NCI-H128 (cell line): ENCODE data around the gene SNRNP70.
"Not testable (repeated sequence)": the region's sequence is repeated elsewhere in the genome, so short reads cannot be mapped to it uniquely, and the experiment has no call there.

Experiments
- DNase-seq: peaks from one replicate; lab custom pipeline; 2025; ENCODE audit not compliant: unreplicated experiment; lab: John Stamatoyannopoulos, UW

Gene SNRNP70

DNA sequence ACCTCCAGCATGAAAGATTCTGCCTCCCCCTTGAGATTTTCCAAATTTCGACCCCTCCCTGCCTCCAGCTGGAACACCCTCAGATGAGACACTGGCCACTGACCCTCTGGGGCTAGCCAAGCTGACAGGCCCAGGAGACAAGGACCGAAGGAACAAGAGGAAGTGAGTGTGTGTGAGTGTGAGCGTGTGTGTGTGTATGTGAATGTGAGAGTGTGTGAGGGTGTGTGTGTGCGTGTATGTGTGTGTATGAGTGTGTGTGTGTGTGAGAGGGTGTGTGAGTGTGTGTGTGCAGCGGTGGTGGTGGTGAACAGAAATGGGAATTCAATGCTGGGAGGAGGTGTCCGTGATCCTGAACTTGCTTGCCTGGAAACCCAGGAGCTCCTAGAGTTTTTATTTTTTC, 56.1 kb downstream of the SNRNP70 start:
- DNase-seq = no peak

DNA sequence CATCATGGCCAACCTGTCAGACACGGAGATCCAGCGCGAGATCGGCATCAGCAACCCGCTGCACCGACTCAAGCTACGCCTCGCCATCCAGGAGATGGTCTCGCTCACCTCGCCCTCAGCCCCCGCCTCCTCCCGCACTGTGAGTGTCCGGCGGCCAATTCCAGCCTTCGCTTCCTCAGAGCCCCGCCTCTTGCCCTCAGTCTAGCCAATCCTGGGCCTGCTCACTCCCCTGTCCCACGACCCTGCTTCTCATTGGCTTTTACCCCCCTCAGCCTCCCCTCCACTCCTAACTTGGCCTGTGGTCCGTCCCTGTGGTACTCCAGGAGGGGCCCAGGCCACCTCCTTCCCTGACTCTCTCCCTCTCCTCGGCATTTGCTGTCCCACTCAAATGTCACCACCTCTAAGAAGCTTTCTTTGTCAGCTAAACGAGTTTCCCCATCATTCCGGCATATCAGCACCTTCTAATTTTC, 57.6 kb downstream of the SNRNP70 start:
- DNase-seq = peak; percentile 61

DNA sequence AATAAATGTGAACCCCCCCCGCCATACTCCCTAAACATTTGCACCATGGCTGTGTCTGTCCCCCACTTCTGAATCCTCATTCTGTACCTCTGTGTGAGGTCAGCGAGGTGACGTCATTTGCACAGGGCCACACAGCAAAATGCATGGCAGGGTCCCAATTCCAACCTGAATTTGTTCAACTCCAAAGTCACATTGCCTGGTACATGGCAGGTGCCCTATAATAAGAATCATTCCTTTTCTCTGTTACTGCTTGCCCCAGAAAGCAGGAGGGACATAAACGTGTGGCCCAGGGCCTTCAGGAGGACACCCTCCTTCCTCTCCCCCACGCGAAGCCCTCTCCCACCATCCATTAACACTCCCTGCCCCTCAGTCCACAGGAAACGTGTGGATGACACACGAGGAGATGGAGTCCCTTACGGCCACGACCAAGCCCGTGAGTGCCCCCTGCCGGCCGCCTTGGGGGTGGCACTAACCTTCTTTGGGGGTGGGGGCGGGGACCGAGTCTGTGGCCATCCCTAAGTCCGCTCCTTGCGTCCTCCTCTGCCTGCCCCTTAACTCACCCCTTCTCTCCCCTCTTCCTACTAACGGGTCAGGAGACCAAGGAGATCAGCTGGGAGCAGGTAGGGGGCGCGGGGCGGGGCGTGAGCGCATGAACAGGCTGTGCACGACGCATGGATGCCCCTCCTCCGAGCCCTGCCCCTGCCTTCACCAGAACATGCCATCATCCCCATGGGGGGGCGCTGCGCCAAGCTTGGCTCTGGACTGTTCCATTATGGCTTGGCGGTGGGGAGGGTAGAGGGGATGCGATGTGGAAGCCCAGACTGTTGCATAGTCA, 60.5 kb downstream of the SNRNP70 start:
- DNase-seq = peak; percentile 25

DNA sequence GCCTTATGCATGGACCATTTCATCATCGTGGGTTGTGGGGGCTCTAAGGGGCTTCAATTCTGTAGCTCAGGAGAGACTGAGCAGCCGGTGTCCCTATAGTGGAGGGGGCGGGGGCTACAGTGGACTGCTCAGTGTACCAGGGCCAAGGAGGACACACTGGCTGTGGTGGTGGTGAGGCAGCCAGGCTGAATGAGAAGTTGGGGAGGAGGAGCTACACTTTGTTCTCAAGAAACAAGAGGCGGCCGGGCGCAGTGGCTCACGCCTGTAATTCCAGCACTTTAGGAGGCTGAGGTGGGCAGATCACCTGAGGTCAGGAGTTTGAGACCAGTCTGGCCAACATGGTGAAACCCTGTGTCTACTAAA, 61.1 kb downstream of the SNRNP70 start:
- DNase-seq = not testable (repeated sequence)

DNA sequence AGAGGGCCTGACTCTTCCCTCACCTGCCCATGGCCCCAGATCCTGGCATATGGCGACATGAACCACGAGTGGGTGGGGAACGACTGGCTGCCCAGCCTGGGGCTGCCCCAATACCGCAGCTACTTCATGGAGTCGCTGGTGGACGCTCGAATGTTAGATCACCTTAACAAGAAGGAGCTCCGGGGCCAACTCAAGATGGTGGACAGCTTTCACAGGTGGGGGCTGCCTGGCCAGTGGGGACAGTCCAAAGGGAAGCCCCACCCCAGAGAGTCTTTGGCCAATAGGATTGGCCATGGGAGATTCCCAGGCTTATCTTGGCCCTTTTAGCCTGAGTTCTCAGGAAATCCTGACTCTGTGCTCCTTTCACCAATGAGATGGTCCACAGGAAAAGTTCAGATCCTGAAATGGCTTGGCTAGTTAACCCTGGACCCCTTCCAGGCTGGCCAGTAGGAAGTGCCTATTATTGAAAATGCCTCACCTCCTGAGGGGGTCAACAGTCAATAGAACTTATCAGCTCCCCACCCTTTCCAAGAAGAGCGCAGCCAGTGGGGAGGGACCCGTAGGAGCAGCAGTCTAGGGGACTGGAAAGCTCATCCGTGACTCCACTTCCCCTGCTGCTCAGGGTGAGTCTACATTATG, 62.9 kb downstream of the SNRNP70 start:
- DNase-seq = no peak

DNA sequence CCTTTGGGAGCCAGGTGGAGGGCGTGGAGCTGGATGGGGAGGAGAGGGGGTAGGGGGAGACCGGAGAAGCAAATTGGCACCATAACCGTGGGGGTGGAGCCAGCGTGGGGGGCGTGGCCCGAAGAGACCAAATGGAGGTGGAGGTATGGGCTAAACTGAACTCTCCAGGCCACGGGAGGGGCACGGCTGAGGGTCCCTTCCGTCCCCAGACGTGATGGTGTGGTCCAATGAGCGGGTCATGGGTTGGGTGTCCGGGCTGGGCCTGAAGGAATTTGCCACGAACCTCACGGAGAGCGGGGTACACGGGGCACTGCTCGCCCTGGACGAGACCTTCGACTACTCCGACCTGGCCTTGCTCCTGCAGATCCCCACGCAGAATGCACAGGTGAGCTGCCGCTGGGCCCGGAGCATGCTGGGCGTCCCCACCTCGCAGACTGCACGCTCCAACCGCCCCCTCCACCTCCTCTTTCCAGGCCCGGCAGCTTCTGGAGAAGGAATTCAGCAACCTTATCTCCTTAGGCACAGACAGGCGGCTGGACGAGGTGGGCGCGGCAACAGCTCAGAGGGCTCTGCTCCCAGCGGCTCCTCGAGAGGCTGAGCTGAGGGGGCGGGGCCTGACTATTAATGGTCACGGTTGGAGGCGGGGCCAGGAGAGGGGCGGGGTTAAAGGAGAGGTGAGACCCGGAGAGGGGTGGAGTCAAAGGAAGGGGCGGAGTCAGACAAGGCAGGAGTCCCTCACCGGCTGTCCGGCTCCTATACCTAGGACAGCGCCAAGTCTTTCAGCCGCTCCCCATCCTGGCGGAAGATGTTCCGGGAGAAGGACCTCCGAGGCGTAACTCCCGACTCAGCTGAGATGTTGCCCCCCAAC, 63.8 kb downstream of the SNRNP70 start:
- DNase-seq = peak; percentile 83

DNA sequence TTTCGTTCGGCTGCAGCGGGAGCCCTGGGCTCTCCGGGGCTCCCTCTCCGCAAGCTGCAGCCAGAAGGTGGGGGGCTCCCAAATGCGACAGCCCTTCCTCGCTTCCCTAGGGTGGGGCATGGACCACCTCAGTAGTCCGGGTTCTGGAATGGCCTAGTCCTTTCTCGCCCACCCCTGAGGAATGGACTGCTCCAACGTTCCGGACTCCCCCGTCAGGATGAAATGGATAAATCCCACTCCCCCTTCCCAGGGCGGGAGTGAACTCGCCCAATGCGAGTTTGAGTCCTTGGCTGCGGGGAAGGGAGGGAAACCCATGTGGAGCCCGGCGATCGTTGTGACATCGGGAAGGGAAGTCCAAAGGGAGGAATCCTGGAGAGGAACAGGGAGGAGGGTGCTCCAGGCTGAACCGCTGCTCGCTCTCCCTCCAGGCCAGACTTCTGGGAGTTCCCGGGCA, 64.4 kb downstream of the SNRNP70 start:
- DNase-seq = peak; percentile 72

DNA sequence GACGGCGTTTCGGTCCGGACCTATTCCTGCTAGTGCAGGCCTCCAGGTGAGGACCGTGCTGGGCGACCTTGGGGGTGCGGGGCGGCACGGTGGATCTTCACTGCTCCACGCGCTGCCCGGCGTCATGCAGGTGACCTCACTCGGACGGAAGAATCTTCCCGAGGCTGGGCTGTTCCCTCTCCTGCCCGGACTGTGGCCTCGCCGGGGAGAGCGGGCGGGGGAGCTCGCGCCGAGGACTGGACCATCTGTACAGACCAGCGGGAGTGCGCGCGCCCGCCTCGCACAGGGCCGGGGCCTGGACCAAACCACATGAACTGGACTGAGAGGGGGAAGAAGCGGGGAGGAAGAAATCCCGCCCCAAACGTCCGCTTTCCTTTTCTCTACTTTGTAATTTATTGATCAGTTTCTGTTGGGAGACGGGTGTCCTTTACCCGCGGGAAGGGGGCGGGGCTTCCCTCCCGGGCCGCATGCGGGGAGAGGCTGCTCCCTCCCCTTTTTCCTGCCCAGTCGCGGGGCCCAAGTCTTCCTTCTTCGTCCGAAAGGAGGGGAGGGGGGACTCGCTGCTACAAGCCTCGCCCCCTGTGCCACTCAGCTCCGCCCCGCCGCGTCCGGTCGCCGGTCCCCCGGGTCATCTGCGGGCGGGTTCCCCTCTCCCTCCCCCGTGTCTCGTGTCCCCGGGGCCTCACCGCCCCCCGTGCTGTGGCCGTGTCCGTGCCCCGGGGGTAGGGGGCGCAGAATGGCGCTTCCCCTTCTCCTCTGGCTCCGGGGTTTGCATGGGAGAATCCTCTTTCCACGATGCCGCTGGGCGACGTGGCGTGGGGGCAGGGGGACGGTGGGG, 65.1 kb downstream of the SNRNP70 start:
- DNase-seq = peak; percentile 67

DNA sequence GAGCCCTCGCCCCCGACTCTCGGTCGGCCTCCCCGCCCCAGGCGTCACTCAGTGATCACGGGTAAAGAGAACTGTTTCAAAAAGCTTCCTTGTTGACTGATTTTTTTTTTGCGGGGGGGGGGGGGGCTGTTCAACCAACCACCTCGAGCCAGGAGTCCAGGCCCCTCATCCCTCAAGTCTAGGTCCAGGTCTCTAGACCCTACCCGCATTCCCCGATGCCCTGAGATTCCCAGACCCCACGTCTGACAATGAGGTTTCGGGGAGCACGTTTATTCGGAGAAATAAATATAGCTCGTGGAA, 65.6 kb downstream of the SNRNP70 start:
- DNase-seq = no peak

DNA sequence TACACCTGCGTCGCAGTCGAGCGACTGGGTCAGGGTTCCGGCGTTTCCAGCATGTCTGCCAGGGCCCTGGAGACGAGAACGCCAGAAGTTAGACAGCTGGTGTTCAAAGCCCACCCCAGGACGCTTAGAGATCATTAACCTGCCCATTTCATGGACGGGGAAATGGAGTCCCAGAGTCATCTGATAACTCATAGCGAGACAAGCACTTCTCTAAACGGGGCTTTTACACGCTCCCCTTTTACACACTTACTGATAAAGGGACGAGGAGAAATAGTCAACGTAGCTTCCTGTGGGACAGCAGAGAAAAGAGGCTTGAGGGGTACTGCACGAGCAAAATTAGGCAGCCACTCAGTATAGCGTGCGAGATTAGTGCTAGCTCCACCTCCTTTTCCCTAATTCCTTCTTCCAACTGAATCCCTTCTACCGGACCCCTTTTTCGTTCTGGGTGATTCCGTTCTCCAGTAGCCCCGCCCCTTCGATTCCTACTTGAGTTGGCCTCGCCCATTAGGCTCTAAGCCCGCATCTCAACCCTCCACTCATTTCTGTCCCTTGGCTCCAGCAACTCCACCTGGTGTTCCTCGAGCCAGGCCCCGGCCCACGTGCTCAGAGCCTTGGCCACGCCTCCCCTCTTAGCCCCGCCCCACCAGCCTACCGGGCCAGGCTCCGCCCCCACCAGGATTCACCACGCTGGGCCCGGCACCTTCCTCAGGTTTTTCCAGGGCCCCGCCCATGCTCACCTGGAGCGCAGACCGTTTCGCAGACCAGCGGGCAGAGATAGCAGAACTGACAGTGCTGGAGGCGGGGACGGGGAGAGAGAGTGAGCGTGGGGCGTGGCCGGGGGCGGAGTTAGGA, 66.2 kb downstream of the SNRNP70 start:
- DNase-seq = peak; percentile 42

DNA sequence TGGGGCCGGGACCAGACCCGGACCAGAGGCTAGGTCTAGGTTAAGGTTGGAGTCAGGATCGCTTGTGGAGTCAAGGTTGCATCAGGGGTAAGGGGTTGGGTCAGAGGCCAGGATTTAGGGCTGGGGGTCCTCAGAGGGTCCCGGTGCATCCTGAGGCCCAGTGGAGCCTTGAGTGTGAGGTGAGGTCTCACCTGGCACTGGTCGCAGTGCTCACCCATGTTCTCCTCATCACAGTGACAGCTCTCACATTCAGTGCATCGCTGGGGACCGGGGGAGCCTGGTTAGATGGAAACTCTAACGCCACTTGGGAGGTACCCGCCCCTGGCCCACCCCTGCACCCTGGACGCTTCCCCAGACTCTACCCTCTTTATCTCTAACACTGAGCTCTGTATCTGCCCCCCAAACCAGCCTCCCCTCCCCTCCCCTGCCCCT, 66.9 kb downstream of the SNRNP70 start:
- DNase-seq = no peak

DNA sequence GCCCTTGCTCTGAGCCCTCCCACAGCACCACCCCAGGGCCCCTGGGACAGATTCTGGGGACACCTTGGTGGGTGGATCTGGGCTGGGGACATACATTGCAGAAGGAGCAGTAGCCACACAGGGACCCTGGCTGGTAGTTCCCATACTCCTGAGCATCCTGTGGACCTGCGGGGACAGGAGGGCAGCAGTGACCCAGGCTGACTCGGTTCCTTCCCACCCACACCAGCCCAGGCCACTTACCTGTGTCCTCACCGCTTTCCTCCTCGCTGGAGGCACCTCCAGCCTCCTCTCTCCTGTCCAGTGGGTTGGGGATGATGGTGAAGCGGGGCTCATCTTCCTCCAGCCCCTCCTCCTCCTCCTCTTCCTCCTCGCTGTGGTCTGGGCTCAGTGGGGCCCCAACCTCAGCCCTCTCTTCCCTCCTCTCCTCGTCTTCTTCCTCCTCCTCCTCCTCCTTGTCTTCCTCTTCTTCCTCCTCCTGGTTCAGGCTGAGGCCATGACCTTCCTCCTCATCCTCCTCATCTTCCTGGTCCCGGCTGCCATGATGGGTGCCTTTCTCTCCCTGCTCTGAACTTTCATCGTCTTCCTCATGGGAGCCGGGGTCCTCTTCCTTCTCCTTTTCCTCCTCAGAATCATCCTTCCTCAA, 68.0 kb downstream of the SNRNP70 start:
- no peak for DNase-seq

DNA sequence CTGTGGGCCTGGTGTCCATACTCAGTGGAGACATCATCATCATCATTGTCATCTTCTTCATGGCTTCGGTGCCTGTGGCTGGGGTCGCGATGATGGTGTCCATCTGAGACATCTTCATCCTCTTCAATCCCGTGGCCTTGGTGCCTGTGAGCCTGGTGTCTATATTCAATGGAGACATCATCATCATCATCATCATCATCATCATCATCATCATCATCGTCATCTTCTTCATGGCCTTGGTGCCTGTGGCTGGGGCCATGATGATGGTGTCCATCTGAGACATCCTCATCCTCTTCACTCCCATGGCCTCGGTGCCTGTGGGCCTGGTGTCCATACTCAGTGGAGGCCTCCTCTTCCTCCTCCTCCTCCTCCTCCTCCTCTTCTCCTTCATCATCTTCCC, 69.0 kb downstream of the SNRNP70 start:
- DNase-seq = no peak

DNA sequence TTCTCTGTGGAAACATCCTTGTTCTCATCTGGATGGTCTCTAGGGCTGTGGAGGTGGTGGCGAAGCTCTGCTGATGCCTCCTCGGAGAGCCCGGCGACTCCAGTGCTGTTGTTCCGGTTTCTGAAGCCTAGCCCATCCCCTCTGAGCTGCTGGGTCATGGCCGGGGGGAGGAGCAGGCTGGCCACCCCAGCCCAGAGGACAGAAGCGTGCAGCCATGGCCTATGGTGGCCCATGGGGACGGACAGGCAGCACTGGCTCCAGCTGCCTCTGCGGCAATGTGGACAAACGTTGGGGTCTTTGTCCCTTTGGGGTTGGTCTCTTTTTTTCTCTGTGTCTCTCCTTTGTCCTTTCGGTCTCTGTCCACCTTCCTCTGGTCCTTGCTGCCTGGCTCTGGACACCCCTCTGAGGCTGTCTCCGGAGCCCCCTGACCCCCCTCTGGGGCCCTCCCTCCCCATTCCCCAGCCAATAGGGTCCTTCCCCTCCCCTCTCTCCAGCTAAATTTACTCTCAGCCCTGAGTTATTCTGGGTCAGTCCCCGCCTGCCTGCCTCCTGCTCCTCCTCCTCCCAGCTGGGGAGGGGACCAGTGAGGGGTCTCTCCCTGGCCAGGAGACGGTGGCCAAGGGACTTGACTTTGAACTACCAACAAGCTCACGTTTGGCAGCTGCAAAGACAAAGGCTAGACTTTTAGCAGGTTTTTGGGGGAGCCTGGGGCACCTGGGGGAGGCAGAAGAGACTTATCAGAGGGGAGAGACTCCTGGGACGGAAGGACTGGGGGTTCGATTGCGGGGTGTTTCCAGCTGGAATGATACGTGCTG, 70.0 kb downstream of the SNRNP70 start, which contains the start of gene HRC:
HRC (minus strand) TSS at position 392 of the 815 bp plus-strand sequence; CDS start at position 233, 159 bp downstream.
- no peak for DNase-seq

DNA sequence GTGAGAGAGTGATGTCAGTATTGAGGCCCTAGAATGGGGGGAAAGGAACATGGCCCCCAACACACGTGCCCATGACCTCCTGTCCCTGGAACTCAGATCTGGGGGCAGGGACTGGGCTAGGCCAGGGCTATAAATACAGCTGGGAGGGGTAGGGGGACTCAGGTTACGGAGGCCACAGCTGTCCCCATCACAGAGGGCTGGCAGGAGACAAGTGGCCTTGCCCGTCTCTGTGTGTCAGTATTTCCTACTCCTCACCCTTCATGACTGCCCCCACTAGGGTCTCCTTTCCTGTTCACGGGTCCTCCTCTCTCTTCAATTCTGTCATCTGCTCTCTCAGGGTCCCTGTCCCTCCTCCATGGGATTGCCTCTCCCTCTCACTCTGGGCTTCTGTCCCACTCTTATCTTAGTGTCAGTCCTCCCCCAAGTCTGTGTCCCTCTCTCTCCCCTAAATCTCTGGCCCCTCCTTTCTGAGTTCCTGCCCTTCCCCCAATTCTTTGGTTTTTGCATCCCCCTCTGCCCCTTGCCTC, 70.6 kb downstream of the SNRNP70 start:
- no peak for DNase-seq

DNA sequence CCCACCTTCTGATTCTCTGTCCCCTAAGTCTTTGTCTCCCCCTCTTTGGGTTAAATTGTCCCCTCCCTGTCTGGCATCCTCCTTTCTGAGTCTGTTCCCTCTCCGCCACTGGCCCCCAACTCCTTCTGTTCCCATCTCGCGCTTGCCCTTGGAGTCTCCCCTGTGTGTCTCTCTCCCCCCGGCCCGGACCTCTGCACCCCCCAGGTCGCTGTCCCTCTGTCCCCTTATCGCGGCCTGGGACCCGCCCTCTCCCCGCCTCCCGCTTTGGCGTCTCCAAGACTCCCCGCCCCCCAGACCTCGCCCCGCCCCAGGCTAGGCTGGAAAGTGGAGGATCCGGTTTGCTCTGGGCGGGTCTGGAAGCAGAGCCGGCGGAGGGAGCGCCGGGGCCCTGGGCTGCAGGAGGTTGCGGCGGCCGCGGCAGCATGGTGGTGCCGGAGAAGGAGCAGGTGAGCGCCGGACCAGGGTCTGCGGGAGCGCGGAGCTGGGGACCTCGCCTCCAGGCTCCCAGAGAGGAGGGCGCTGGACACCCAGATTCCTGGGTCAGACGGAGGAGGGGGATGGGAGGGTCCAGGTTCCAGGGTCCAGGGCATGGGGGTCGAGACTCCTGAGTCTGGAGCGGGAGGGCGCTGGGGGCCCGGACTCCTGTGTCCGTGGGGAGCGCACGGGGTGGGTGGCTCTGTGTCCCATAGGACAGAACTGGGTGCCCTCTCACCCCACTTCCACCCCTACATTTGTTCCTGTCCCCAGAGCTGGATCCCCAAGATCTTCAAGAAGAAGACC, 72.4 kb downstream of the SNRNP70 start, which contains the start of gene TRPM4:
TRPM4 (plus strand) TSS at position 348 of the 780 bp plus-strand sequence; CDS start at position 423, 75 bp downstream.
- peak; percentile 47 for DNase-seq
